ENCODE measurements around the gene SLF2.

- TF ChIP-seq, protein P1, sequence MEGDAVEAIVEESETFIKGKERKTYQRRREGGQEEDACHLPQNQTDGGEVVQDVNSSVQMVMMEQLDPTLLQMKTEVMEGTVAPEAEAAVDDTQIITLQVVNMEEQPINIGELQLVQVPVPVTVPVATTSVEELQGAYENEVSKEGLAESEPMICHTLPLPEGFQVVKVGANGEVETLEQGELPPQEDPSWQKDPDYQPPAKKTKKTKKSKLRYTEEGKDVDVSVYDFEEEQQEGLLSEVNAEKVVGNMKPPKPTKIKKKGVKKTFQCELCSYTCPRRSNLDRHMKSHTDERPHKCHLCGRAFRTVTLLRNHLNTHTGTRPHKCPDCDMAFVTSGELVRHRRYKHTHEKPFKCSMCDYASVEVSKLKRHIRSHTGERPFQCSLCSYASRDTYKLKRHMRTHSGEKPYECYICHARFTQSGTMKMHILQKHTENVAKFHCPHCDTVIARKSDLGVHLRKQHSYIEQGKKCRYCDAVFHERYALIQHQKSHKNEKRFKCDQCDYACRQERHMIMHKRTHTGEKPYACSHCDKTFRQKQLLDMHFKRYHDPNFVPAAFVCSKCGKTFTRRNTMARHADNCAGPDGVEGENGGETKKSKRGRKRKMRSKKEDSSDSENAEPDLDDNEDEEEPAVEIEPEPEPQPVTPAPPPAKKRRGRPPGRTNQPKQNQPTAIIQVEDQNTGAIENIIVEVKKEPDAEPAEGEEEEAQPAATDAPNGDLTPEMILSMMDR (IDR thresholded peaks at IDR 0.05) = no peak
- no peak for TF ChIP-seq POLR2A (IDR thresholded peaks at IDR 0.05)
Observed at GRCh38 chr10:101007915-101008822, 95.4 kb downstream of the SLF2 start.
